Suppressor macrophage treated with lipopolysaccharide for 4 hours (primary cell): ENCODE results near the gene PTH2R.
"Not testable (repeated sequence)": the region's sequence is repeated elsewhere in the genome, so short reads cannot be mapped to it uniquely, and the experiment has no call there.

Source experiments
- DNase-seq: peaks from one replicate; pipeline ENCODE4 v3.0.0-alpha.2; 2020

Gene PTH2R

GRCh38 chr2:208488686-208489564, 82.3 kb downstream of the PTH2R start:
- DNase-seq: no peak

- no peak for DNase-seq
Measured at GRCh38 chr2:208489687-208490086, 83.1 kb downstream of the PTH2R start.

DNA sequence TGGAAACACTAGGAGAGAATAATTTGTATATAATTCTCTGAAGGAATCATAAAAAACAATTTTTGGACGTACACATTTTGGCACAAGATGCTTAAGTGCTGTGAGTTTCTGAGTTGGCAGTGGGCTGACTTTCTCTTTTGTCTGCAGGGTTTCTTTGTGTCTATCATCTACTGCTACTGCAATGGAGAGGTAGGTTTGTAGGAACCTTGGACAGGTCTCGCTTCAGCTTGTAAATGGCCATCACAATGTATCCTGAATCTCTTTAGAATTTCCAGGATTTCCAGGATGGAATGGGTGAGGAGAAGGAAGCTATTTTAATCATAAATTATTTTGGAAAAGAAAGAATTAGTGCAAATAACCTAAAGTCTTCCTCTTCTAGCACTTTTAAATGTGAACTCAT, 83.9 kb downstream of the PTH2R start:
- DNase-seq: no peak

- no peak for DNase-seq
Measured at GRCh38 chr2:208491641-208492040, 85.0 kb downstream of the PTH2R start.

- no peak for DNase-seq
Measured at GRCh38 chr2:208492069-208492468, 85.5 kb downstream of the PTH2R start.

- DNase-seq: no peak
Measured at GRCh38 chr2:208493186-208493585, 86.6 kb downstream of the PTH2R start.

DNA sequence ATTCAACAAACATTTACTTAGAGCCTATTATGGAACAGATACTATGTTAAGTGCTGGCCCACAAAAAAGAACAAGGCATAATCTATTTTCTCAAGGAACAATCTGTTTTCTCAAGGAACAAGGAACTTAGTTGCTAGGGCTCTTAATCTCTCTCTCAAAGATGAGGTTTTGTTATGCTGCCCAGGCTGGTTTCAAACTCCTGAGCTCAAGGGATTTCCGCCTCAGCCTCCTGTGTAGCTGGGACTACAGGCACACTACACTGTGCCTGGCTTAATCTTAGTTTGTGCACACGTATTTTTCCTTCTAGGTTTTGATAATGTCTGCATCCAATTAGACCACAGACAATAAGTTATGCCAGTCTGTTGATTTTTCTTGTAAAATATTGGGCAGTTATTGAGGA, 89.5 kb downstream of the PTH2R start:
- no peak for DNase-seq

DNA sequence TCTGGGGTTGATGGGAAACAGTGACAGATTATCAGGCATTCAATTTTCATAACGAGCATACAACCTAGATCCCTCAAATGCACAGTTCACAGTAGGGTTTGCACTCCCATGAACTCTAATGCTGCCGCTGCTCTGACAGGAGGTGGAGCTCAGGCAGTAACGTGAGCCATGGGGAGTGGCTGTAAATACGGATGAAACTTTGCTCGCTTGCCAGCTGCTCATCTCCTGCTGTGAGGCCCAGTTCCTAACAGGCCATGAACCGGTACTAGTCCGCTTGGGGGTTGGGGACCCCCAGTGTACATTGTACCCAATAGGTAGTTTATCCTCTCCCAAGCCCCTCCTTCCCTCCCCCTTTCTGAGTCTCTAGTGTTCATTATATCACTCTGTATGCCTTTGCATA, 94.6 kb downstream of the PTH2R start:
- no peak for DNase-seq

DNA sequence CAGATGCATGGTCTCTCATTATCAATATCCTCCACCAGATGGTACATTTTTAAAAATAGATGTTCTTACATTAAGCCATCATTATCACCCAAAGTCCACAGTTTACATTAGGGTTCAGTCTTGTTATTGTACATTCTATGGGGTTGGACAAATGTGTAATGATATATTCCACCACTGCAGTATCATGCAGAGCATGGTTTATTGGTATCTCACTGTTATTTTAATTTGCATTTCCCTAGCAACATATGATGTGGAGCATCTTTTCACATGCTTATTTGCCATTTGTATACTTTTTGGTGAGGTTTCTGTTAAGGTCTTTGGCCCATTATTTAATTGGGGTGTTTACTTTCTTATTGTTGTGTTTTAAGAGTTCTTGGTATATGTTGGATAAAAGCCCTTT, 95.7 kb downstream of the PTH2R start:
- DNase-seq: no peak

DNA sequence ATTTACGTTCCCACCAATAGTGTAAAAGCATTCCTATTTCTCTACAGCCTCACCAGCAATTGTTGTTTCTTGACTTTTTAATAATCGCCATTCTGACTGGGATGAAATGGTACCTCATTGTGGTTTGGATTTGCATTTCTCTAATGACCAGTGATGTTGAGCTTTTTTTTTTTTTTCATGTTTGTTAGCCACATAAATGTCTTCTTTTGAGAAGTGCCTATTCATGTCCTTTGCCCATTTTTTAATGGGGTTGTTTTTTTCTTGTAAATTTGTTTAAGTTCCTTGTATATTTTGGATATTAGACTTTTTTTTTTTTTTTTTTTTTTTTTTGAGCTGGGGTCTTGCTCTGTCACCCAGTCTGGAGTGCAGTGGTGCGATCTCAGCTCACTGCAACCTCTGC, 98.8 kb downstream of the PTH2R start:
- not testable (repeated sequence) for DNase-seq

- no peak for DNase-seq
Measured at GRCh38 chr2:208509586-208509985, 103.0 kb downstream of the PTH2R start.

DNA sequence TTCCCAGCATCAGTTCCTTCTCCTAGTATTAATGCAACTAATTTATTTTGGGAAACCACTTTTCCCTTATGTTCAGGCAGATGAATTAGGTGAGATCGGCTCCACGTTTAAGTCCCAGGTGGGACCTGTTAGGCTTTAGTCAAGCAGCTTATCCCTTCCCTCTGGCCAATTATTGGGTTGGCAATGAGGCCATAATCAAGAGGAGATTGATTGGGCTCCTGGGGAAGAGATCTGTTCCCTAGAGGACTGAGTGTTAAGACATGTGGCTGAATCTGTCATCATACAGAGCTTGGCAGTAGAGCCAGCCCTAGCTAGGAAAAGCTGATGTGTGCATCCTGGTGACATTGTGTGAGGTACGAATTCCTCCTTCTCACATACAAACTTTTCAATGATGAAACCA, 104.4 kb downstream of the PTH2R start:
- no peak for DNase-seq

DNA sequence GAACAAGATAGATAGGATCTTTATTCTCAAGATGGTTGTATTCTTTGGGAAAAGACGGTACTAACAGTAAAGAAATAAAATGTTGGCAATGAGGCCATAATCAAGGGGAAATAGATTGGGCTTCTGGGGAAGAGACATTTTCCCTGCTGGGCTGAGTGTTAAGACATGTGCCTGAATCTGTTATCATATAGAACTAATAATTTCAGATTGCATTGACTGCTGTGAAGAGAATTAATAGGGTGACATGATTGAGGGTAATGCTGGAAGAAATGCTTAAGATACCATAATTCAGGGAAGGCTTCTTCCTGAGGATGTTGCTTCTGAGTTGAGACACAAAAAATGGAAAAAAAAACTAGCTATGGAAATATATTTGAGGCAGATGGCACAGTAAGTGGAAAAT, 105.0 kb downstream of the PTH2R start:
- DNase-seq: no peak

GRCh38 chr2:208515099-208515498, 108.5 kb downstream of the PTH2R start:
- DNase-seq: no peak

DNA sequence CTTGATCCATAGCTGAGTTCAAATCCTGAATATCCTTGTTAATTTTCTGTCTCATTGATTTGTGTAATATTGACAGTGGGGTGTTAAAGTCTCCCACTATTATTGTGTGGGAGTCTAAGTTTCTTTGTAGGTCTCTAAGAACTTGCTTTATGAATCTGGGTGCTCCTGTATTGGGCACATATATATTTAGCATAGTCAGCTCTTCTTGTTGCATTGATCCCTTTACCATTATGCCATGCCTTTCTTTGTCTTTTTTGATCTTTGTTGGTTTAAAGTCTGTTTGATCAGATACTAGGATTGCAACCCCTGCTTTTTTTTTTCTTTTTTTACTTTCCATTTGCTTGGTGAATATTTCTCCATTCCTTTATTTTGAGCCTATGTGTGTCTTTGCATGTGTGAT, 116.5 kb downstream of the PTH2R start:
- not testable (repeated sequence) for DNase-seq

- DNase-seq: not testable (repeated sequence)
Measured at GRCh38 chr2:208525165-208525564, 118.6 kb downstream of the PTH2R start.

DNA sequence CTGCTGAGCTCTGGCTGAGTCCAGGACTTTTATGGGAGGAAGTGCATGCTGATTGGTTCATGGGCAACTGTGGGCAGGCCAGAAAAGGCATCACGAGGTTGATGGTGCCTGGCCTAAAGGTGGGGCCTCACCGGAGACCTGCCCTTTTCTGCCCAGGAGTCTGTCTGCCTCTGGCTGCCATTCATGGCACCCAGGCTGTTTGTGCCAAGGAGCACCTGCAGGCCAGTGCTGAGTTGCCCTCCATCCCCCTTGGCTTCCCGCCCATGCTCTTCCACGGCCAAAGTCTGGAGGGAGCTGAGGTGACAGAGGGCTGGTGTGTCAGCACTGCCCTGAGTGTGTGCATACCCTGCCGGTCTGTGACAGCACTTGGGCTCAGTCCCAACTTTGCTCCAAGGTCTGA, 123.2 kb downstream of the PTH2R start:
- DNase-seq: no peak

- no peak for DNase-seq
Measured at GRCh38 chr2:208531361-208531760, 124.8 kb downstream of the PTH2R start.

GRCh38 chr2:208535578-208535977, 129.0 kb downstream of the PTH2R start:
- DNase-seq: not testable (repeated sequence)

DNA sequence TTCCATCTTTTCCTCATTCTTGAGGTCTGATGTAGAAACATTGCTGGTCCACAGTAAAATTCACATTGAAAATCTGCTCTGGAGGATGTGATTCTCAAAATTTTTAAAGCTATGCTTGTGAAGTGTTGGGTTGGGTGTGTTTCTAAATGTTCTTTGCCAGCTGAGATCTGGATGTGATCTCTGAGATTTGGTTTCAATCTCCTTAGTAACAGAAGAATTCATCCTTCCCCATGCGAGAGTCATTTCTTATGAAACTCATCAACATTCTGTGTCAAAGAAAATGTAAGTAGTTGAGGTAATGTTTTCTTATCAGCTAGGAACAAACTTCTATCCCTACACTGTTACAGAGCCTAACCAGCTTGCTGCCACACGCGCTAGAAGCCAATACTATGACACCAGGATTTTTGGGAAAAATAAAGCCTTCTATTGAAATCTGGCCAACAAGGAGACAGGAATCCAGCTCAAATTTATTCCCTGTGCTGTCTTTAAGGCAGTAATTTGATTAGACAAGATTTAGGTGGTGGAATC, 134.9 kb downstream of the PTH2R start:
- DNase-seq: no peak

DNA sequence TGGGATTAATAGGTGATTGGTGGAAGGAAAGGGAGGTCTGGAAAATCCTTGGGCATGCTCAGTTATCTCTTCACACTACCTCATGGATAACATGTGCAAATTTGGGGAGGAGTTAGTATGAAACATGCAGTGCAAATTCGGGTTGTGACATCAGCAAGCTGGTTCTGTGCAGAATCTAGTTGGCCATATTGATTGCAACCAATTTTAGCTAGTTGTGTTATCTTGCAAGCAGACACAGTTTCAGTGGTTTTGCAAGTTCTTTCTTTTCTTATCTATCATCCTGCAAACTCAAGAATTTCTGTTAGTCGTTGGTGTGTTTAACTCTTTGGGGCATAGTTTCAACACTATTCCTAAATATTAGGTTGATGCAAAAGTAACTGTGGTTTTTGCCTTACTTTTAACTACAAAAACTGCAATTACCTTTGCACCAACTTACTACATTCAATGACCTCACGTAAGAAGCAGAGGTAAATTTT, 135.4 kb downstream of the PTH2R start:
- no peak for DNase-seq

- DNase-seq: no peak
Measured at GRCh38 chr2:208542465-208543041, 136.0 kb downstream of the PTH2R start.
